ENCODE measurements around the gene SS18L1.

The SS18L1 gene

DNA sequence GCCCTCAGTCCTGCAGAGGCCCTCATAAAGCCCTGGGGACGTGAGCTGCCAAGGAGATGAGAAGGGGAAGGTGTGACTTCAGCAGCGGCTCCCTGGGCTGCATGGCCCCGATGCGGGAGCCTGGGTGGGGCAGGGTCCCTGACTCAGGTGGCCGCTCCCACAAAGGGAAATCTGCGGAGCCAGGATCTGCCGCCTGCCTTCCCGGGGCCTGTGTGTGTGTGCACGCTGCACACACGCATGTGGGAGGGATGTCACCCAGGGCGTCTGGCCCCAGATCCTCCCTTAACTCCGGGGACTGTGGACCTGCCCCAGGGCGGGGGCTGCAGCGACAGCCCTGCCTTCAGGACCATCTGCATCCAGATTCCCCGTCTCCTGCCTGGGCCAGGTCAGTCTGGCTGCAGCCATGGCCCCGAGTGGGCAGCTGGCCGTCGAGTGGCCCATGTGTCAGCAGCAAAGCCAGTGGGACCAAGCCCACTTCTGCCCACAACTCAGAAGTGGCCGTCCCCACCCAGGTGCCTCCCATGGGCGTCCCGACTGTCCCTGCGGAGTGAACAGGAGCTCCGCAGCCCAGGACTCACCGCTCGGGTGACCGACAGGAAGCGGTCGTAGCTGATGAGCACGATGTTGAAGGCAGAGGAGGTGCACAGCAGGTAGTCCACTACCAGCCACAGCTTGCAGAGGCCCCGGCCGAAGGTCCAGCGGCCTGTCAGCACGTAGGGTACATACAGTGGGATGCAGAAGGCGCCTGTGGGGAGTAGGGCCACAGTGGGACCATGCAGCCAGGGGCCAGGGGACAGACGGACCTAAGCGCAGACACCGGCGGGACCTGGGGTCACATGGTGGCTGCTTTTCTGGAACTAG is 74.6 kb downstream of the SS18L1 start:
- Histone ChIP-seq H3K27ac (no peak overlapping the region), H3K9ac (no peak overlapping the region), H3K4me3 (IDR thresholded peaks at IDR 0.05; ENCODE audit: insufficient read depth, low read depth, low read length) (no peak overlapping the region), H3K4me1 (ENCODE audit: low read depth, poor library complexity, severe bottlenecking) (no peaks in the 10 kb centered on the region), H3K36me3 (ENCODE audit: insufficient read depth) (no peaks in the 10 kb centered on the region), H3K27me3 (ENCODE audit: insufficient read depth, low read depth) (peaks cover 86% of the 10 kb centered on the region), H2AFZ (ENCODE audit: low read depth) (no peak overlapping the region), H4K20me1 (ENCODE audit: insufficient read depth) (no peaks in the 10 kb centered on the region), H3K79me2 (ENCODE audit: insufficient read depth, low read depth) (no peaks in the 10 kb centered on the region), H3K4me2 (no peak overlapping the region)
- TF ChIP-seq, protein P1, sequence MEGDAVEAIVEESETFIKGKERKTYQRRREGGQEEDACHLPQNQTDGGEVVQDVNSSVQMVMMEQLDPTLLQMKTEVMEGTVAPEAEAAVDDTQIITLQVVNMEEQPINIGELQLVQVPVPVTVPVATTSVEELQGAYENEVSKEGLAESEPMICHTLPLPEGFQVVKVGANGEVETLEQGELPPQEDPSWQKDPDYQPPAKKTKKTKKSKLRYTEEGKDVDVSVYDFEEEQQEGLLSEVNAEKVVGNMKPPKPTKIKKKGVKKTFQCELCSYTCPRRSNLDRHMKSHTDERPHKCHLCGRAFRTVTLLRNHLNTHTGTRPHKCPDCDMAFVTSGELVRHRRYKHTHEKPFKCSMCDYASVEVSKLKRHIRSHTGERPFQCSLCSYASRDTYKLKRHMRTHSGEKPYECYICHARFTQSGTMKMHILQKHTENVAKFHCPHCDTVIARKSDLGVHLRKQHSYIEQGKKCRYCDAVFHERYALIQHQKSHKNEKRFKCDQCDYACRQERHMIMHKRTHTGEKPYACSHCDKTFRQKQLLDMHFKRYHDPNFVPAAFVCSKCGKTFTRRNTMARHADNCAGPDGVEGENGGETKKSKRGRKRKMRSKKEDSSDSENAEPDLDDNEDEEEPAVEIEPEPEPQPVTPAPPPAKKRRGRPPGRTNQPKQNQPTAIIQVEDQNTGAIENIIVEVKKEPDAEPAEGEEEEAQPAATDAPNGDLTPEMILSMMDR (conservative IDR thresholded peaks at IDR 0.05; ENCODE audit: low read depth, low read length) = no peak

DNA sequence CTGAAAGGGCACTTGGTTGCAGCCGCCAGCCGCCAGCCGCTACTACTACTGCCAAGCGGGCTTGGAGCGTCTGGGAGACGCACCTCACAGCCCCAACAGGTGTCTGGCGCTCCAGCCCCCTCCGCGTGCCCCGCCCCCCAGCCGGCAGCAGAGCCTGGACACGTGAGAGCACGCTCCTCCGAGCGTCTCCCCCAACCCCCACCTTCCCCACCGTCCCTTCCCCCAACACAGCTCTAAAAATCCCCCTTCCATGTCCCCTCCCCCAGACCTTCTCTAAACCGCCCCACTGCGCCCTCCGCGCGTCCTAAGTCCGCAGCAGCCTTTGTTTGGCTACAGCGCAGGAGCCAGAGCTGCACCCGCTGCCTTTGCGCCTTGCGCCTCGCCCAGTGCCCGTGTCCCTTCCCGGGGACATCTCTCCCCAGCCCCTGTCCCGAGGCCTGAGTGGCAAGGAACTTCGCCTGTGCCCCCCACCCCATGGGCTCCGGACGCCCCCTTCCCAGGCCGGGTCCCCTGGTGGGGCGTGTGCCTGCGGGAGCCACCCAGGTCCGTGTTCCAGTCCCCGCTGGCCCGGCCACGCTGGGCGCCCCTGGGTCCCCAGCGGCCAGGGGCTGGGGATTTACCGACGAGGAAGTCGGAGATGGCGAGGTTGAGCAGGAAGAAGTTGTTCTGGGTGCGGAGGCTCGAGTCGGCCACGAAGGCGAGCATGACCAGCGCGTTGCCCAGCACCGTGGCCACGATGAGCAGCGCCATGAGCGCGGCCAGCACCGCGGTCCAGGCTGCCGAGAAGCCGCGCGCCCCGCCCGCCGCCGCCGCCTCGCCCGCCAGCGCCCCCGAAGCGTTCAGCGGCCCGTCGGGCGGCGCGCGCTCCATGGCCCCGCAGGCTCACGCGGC is 75.8 kb downstream of the SS18L1 start:
- Histone ChIP-seq H3K9ac (no peak overlapping the region), H3K4me3 (IDR thresholded peaks at IDR 0.05; ENCODE audit: insufficient read depth, low read depth, low read length) (no peak overlapping the region), H3K27me3 (ENCODE audit: insufficient read depth, low read depth) (peaks cover 92% of the 10 kb centered on the region)

DNA sequence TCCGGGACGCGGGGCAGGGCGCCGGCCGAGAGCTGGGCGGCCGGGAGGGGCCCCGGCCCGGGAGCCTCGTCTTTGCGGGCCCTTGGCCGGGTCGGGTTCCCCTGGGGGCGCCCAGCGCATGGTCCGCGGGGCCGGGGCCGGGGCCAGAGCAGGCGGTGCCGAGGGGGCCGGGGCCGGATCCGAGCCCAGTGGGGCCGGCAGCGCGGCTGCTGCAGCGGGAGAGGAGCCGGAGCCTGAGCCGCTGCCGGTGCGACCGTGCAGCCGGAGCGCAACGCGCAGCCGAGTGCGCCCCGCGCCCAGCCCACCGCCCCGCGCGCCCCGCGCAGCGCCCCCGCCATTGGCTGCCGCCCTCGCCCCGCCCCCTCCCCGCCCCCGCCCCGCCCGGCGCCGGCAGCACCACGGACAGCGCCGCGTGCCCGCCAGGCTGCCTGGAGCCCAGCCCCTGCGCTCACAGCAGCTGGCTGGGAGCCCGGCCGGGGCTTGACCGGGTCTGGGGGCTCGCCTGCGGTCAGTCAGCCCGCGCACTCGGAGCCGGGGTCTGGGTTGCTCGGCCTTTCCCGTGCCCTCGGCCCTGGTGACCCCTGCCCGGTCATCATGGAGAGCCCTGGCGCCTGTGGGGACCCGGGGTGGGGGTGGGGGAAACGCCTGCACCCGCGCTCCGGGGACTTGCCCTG is 76.6 kb downstream of the SS18L1 start, which contains the start of gene HRH3:
Gene HRH3 (minus strand): TSS at position 287 of the 674 bp plus-strand sequence. CDS start 308 bp downstream, outside the sequence.
- TF ChIP-seq, protein P1 (conservative IDR thresholded peaks at IDR 0.05; ENCODE audit: low read depth, low read length) = no peak
- Histone ChIP-seq H3K36me3 (ENCODE audit: insufficient read depth) (no peaks in the 10 kb centered on the region), H4K20me1 (ENCODE audit: insufficient read depth) (no peaks in the 10 kb centered on the region), H3K4me2 (peak within 1 kb of the TSS; percentile 39; the same call in 1 of the 2 replicates), H3K4me1 (ENCODE audit: low read depth, poor library complexity, severe bottlenecking) (no peaks in the 10 kb centered on the region), H3K4me3 (IDR thresholded peaks at IDR 0.05; ENCODE audit: insufficient read depth, low read depth, low read length) (no peak within 1 kb of the TSS), H2AFZ (ENCODE audit: low read depth) (no peak within 1 kb of the TSS), H3K27me3 (ENCODE audit: insufficient read depth, low read depth) (peaks cover 92% of the 10 kb centered on the region), H3K79me2 (ENCODE audit: insufficient read depth, low read depth) (no peaks in the 10 kb centered on the region), H3K9ac (no peak within 1 kb of the TSS), H3K27ac (no peak within 1 kb of the TSS)

More for the DNA sequence above, 75.8 kb downstream of the SS18L1 start:
- Histone ChIP-seq H3K79me2 (ENCODE audit: insufficient read depth, low read depth) (no peaks in the 10 kb centered on the region), H4K20me1 (ENCODE audit: insufficient read depth) (no peaks in the 10 kb centered on the region), H2AFZ (ENCODE audit: low read depth) (no peak overlapping the region), H3K4me1 (ENCODE audit: low read depth, poor library complexity, severe bottlenecking) (no peaks in the 10 kb centered on the region), H3K27ac (no peak overlapping the region), H3K36me3 (ENCODE audit: insufficient read depth) (no peaks in the 10 kb centered on the region), H3K4me2 (no peak overlapping the region)
- TF ChIP-seq, protein P1 (conservative IDR thresholded peaks at IDR 0.05; ENCODE audit: low read depth, low read length) = no peak

Measured in KMS-11 (cell line).